SK-N-SH treated with all-trans-retinoic acid at 6 μM for 48 hours (cell line): ENCODE data around the gene SCFD2.

Experiments
- ATAC-seq: fragments of 200-7000 bp; cut with Tn5 transposase; 3 replicates; pipeline ENCODE4 v1.9.1; 2020; ENCODE audit warnings: mild to moderate bottlenecking, moderate library complexity
- ARNTL ChIP-seq: fragments of 450-650 bp; formaldehyde crosslinking; IDR thresholded peaks from 2 replicates; pipeline ENCODE4 v1.5.0; 2020; ENCODE audit warnings: low read depth, mild to moderate bottlenecking, moderate library complexity, borderline replicate concordance
- BACH2 ChIP-seq: fragments of 250-450 bp; sonication (Bioruptor Pico); IDR thresholded peaks from 2 replicates; pipeline ENCODE4 v1.9.0; 2021; ENCODE audit warnings: mild to moderate bottlenecking, borderline replicate concordance
- CSDC2 ChIP-seq: fragments of 250-450 bp; sonication (Bioruptor Pico); IDR thresholded peaks from 2 replicates; pipeline ENCODE4 v1.5.0; 2020; ENCODE audit warnings: mild to moderate bottlenecking, moderate library complexity
- ESRRG ChIP-seq: fragments of 250-450 bp; sonication (Bioruptor Pico); IDR thresholded peaks from 2 replicates; pipeline ENCODE4 v1.6.1; 2021; ENCODE audit warnings: mild to moderate bottlenecking
- GLIS3 ChIP-seq: fragments of 250-450 bp; sonication (Bioruptor Pico); IDR thresholded peaks from 2 replicates; pipeline ENCODE4 v1.5.0; 2020; ENCODE audit warnings: mild to moderate bottlenecking, moderate library complexity
- ISL1 ChIP-seq: fragments of 250-450 bp; sonication (Bioruptor Pico); IDR thresholded peaks from 2 replicates; pipeline ENCODE4 v2.1.2; 2022; ENCODE audit warnings: mild to moderate bottlenecking, moderate library complexity
- OSR1 ChIP-seq: fragments of 250-450 bp; sonication (Bioruptor Pico); IDR thresholded peaks from 2 replicates; pipeline ENCODE4 v1.8.0; 2022; ENCODE audit warnings: moderate library complexity, mild to moderate bottlenecking, inconsistent platforms
- PPARA ChIP-seq: fragments of 250-450 bp; sonication (Bioruptor Pico); IDR thresholded peaks from 2 replicates; pipeline ENCODE4 v1.5.0; 2020; ENCODE audit warnings: mild to moderate bottlenecking, borderline replicate concordance
- RARB ChIP-seq: fragments of 250-450 bp; sonication (Bioruptor Pico); IDR thresholded peaks from 2 replicates; pipeline ENCODE4 v1.8.0; 2021; ENCODE audit warnings: mild to moderate bottlenecking, moderate library complexity
- SNAI2 ChIP-seq: fragments of 250-450 bp; sonication (Bioruptor Pico); IDR thresholded peaks from 2 replicates; pipeline ENCODE4 v1.5.0; 2020; ENCODE audit warnings: mild to moderate bottlenecking, moderate library complexity
- TCF4 ChIP-seq: fragments of 250-450 bp; sonication (Bioruptor Pico); IDR thresholded peaks from 2 replicates; pipeline ENCODE4 v1.8.0; 2021; ENCODE audit warnings: mild to moderate bottlenecking, moderate library complexity, borderline replicate concordance
- TOX ChIP-seq: fragments of 250-450 bp; sonication (Bioruptor Pico); IDR thresholded peaks from 2 replicates; pipeline ENCODE4 v1.8.0; 2021; ENCODE audit warnings: mild to moderate bottlenecking, moderate library complexity, borderline replicate concordance
- ZC3H10 ChIP-seq: fragments of 250-450 bp; sonication (Bioruptor Pico); IDR thresholded peaks from 2 replicates; pipeline ENCODE4 v1.5.1; 2021; ENCODE audit warnings: mild to moderate bottlenecking, moderate library complexity
- ZFP30 ChIP-seq: fragments of 450-650 bp; formaldehyde crosslinking; IDR thresholded peaks from 2 replicates; pipeline ENCODE4 v1.5.0; 2022; ENCODE audit warnings: mild to moderate bottlenecking, moderate library complexity
- ZNF565 ChIP-seq: fragments of 450-650 bp; formaldehyde crosslinking; conservative IDR thresholded peaks from 2 replicates; pipeline ENCODE4 v1.5.0; 2020; ENCODE audit warnings: low read depth, mild to moderate bottlenecking, moderate library complexity
- ZNF70 ChIP-seq: fragments of 450-650 bp; formaldehyde crosslinking; IDR thresholded peaks from 2 replicates; pipeline ENCODE4 v1.5.0; 2020; ENCODE audit warnings: mild to moderate bottlenecking, moderate library complexity
- ZNF8 ChIP-seq: fragments of 450-650 bp; formaldehyde crosslinking; IDR thresholded peaks from 2 replicates; pipeline ENCODE4 v1.5.0; 2020; ENCODE audit warnings: mild to moderate bottlenecking, moderate library complexity
- TF ChIP-seq, protein P1 (sequence below): fragments of 250-450 bp; sonication (Bioruptor Pico); IDR thresholded peaks from 2 replicates; pipeline ENCODE4 v1.5.1; 2020; ENCODE audit warnings: low read depth, mild to moderate bottlenecking, moderate library complexity
- TF ChIP-seq, protein P2 (sequence below): fragments of 250-450 bp; sonication (Bioruptor Pico); IDR thresholded peaks from 2 replicates; pipeline ENCODE4 v1.8.0; 2021; ENCODE audit warnings: low read depth, mild to moderate bottlenecking, moderate library complexity, borderline replicate concordance
- TF ChIP-seq, protein P3 (sequence below): fragments of 250-450 bp; sonication (Bioruptor Pico); IDR thresholded peaks from 2 replicates; pipeline ENCODE4 v1.5.0; 2020; ENCODE audit warnings: mild to moderate bottlenecking, moderate library complexity
- TF ChIP-seq, protein P4 (sequence below): fragments of 250-450 bp; sonication (Bioruptor Pico); IDR thresholded peaks from 2 replicates; pipeline ENCODE4 v1.8.0; 2020; ENCODE audit warnings: mild to moderate bottlenecking, moderate library complexity, borderline replicate concordance
- TF ChIP-seq, protein P5 (sequence below): fragments of 250-450 bp; sonication (Bioruptor Pico); IDR thresholded peaks from 2 replicates; pipeline ENCODE4 v1.5.1; 2021; ENCODE audit warnings: mild to moderate bottlenecking, moderate library complexity

Gene SCFD2

DNA sequence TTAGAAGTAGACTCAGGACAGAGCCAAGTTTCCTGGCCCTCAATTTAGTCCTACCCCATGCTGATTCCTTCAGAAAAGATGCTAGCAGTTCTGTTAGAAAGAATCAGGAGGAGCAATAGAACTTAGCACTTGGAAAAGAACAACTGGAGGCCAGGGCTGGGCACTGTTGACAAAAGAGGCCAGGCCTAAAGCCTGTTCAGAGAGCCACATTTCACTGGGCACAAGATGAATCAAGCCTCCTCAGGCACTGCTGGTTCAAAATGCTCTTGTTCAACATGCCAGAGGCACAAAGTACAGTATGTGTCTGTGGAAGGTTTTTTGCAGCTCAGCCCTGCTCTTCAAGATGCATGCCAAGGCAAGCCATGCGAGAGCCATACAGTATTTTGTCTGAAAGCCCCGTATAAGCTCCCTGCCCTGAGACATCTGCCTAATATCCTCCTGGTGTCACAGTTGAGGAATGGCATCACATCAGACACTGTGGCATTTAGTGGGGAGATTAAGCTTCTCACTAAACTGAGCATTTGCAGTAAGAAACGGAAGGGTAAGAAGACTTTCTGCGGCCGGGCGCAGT lies 450.0 kb downstream of the SCFD2 start:
- TF ChIP-seq CSDC2 (CRISPR knock-in tag) = no peak
- TF ChIP-seq ZNF70 (CRISPR knock-in tag) = no peak
- TF ChIP-seq, protein P1, sequence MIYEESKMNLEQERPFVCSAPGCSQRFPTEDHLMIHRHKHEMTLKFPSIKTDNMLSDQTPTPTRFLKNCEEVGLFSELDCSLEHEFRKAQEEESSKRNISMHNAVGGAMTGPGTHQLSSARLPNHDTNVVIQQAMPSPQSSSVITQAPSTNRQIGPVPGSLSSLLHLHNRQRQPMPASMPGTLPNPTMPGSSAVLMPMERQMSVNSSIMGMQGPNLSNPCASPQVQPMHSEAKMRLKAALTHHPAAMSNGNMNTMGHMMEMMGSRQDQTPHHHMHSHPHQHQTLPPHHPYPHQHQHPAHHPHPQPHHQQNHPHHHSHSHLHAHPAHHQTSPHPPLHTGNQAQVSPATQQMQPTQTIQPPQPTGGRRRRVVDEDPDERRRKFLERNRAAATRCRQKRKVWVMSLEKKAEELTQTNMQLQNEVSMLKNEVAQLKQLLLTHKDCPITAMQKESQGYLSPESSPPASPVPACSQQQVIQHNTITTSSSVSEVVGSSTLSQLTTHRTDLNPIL (CRISPR knock-in tag) = no peak
- no peak for TF ChIP-seq BACH2 (CRISPR knock-in tag)
- no peak for TF ChIP-seq SNAI2
- TF ChIP-seq, all 23 proteins: peak for 0
- ATAC-seq = no peak

DNA sequence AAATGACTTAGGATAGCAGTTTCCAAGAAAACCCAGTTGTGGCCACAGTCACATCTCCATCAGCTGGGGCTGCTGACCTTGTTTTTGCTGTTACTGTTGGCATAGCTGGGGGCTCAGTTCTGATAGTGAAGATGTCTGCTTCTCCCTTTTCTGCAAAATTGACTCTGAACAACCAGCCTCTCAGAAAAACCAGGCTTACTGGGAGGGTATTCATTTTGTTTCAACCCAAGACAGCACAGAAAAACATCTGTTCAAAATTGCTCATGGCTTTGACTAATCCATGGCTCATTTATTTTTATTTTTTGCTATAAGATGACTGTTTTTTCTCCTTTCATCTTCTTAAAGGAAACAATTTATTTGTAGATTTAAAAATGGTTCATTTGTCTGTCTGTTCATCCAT lies 450.7 kb downstream of the SCFD2 start:
- no peak for TF ChIP-seq RARB
- TF ChIP-seq CSDC2 (CRISPR knock-in tag) = no peak
- TF ChIP-seq OSR1 = no peak
- TF ChIP-seq, protein P1 (CRISPR knock-in tag) = no peak
- no peak for ATAC-seq

DNA sequence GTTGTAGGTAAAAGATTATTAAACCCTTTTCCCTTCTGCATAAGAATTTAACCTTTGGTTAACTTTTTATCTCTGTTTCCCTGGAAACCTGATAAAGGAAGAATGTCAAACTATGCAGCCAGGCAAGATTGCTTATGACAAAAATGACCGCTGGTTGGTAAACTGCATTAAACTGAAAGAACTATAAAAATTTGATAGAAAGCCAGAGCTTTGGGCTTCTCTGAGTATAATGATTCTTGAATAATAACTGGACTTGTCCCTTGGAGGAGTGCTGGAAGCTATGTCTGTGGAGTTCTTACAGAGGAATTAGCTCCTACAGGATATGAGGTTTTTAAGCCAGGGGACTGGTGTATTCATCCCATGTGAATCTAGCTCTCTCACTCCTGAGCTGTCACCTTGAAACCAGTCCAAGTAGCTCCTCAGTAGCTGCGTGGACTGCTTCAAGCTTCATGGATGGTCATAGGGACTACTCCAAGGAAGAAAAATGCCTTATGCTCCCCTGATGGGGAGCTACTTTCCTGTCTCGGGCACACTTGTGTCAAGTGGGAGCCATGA lies 451.7 kb downstream of the SCFD2 start:
- TF ChIP-seq RARB = no peak
- TF ChIP-seq ZFP30 (CRISPR knock-in tag) = no peak
- TF ChIP-seq ZC3H10 = no peak
- TF ChIP-seq, protein P2, sequence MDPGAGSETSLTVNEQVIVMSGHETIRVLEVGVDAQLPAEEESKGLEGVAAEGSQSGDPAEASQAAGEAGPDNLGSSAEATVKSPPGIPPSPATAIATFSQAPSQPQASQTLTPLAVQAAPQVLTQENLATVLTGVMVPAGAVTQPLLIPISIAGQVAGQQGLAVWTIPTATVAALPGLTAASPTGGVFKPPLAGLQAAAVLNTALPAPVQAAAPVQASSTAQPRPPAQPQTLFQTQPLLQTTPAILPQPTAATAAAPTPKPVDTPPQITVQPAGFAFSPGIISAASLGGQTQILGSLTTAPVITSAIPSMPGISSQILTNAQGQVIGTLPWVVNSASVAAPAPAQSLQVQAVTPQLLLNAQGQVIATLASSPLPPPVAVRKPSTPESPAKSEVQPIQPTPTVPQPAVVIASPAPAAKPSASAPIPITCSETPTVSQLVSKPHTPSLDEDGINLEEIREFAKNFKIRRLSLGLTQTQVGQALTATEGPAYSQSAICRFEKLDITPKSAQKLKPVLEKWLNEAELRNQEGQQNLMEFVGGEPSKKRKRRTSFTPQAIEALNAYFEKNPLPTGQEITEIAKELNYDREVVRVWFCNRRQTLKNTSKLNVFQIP (CRISPR knock-in tag) = no peak
- TF ChIP-seq, protein P3, sequence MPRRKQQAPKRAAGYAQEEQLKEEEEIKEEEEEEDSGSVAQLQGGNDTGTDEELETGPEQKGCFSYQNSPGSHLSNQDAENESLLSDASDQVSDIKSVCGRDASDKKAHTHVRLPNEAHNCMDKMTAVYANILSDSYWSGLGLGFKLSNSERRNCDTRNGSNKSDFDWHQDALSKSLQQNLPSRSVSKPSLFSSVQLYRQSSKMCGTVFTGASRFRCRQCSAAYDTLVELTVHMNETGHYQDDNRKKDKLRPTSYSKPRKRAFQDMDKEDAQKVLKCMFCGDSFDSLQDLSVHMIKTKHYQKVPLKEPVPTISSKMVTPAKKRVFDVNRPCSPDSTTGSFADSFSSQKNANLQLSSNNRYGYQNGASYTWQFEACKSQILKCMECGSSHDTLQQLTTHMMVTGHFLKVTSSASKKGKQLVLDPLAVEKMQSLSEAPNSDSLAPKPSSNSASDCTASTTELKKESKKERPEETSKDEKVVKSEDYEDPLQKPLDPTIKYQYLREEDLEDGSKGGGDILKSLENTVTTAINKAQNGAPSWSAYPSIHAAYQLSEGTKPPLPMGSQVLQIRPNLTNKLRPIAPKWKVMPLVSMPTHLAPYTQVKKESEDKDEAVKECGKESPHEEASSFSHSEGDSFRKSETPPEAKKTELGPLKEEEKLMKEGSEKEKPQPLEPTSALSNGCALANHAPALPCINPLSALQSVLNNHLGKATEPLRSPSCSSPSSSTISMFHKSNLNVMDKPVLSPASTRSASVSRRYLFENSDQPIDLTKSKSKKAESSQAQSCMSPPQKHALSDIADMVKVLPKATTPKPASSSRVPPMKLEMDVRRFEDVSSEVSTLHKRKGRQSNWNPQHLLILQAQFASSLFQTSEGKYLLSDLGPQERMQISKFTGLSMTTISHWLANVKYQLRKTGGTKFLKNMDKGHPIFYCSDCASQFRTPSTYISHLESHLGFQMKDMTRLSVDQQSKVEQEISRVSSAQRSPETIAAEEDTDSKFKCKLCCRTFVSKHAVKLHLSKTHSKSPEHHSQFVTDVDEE (CRISPR knock-in tag) = no peak
- TF ChIP-seq, protein P4, sequence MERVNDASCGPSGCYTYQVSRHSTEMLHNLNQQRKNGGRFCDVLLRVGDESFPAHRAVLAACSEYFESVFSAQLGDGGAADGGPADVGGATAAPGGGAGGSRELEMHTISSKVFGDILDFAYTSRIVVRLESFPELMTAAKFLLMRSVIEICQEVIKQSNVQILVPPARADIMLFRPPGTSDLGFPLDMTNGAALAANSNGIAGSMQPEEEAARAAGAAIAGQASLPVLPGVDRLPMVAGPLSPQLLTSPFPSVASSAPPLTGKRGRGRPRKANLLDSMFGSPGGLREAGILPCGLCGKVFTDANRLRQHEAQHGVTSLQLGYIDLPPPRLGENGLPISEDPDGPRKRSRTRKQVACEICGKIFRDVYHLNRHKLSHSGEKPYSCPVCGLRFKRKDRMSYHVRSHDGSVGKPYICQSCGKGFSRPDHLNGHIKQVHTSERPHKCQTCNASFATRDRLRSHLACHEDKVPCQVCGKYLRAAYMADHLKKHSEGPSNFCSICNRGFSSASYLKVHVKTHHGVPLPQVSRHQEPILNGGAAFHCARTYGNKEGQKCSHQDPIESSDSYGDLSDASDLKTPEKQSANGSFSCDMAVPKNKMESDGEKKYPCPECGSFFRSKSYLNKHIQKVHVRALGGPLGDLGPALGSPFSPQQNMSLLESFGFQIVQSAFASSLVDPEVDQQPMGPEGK (CRISPR knock-in tag) = no peak
- TF ChIP-seq ZNF565 (CRISPR knock-in tag) = no peak
- no peak for TF ChIP-seq CSDC2 (CRISPR knock-in tag)
- TF ChIP-seq ESRRG (CRISPR knock-in tag) = no peak
- TF ChIP-seq ZNF8 (CRISPR knock-in tag) = no peak
- no peak for TF ChIP-seq TCF4 (CRISPR knock-in tag)
- no peak for TF ChIP-seq GLIS3 (CRISPR knock-in tag)
- TF ChIP-seq, protein P5, sequence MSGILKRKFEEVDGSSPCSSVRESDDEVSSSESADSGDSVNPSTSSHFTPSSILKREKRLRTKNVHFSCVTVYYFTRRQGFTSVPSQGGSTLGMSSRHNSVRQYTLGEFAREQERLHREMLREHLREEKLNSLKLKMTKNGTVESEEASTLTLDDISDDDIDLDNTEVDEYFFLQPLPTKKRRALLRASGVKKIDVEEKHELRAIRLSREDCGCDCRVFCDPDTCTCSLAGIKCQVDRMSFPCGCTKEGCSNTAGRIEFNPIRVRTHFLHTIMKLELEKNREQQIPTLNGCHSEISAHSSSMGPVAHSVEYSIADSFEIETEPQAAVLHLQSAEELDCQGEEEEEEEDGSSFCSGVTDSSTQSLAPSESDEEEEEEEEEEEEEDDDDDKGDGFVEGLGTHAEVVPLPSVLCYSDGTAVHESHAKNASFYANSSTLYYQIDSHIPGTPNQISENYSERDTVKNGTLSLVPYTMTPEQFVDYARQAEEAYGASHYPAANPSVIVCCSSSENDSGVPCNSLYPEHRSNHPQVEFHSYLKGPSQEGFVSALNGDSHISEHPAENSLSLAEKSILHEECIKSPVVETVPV (CRISPR knock-in tag) = no peak
- TF ChIP-seq TOX (CRISPR knock-in tag) = no peak
- no peak for TF ChIP-seq ZNF70 (CRISPR knock-in tag)
- no peak for TF ChIP-seq ARNTL (CRISPR knock-in tag)
- no peak for TF ChIP-seq PPARA (CRISPR knock-in tag)
- no peak for TF ChIP-seq ISL1 (CRISPR knock-in tag)
- ATAC-seq = peak; percentile 59
